Neural progenitor cell (in vitro differentiated cells): ENCODE results near the gene KMT2E.

Experiments used
- CTCF ChIP-seq: fragments of 200-600 bp; sonication (generic); IDR thresholded peaks from 2 replicates; pipeline ENCODE4 v1.5.1; 2017; ENCODE audit warnings: antibody characterized with exemption, mild to moderate bottlenecking
- EZH2 ChIP-seq: fragments of 200-600 bp; sonication (generic); IDR thresholded peaks from 2 replicates; pipeline ENCODE4 v1.6.1; 2017; ENCODE audit warnings: antibody characterized with exemption, mild to moderate bottlenecking, moderate library complexity

GRCh38 chr7:104971290-104972071 is 42.5 kb upstream of the KMT2E start:
- TF ChIP-seq CTCF = no peak
- no peak for TF ChIP-seq EZH2
